HepG2 (cell line): ENCODE measurements around the gene THSD4. TPM values are rescaled to one million over a fixed set of nuclear protein-coding genes. Genes with fewer than 3 reads are reported as not detected.

Experiments used
- FOXA1 ChIP-seq, 2 experiments: fragments of 450-650 bp in 1 of 2; sonication (generic) in 1 of 2; formaldehyde crosslinking in 1 of 2; IDR thresholded peaks; 2 replicates each; pipeline versions ENCODE4 v1.4.0 to v1.6.1; 2016 to 2020; ENCODE audit warnings: missing genetic modification reagents in 1 of 2
- HCFC1 ChIP-seq: fragments of 150-350 bp; IDR thresholded peaks from 2 replicates; pipeline ENCODE4 v1.6.1; 2014; ENCODE audit warnings: low read depth, low read length
- KLF6 ChIP-seq: IDR thresholded peaks from 2 replicates; pipeline ENCODE4 v1.8.0; 2016; ENCODE audit warnings: missing biosample characterization, missing genetic modification reagents
- SOX13 ChIP-seq, 3 experiments: fragments of 450-650 bp in 1 of 3; sonication (generic) in 1 of 3; formaldehyde crosslinking in 1 of 3; IDR thresholded peaks in 2 of 3; conservative IDR thresholded peaks in 1 of 3; 2 replicates each; pipeline versions ENCODE4 v1.5.0 to v1.6.1; 2016 to 2020; ENCODE audit warnings: antibody characterized with exemption in 1 of 3, mild to moderate bottlenecking in 1 of 3, missing compliant biosample characterization in 1 of 3, missing genetic modification reagents in 1 of 3, moderate library complexity in 1 of 3
- SOX6 ChIP-seq, 2 experiments: fragments of 450-650 bp in 1 of 2; sonication (generic) in 1 of 2; formaldehyde crosslinking in 1 of 2; IDR thresholded peaks; 2 replicates each; pipeline versions ENCODE4 v1.4.0 to v1.6.1; 2017 to 2020; ENCODE audit warnings: antibody characterized with exemption in 1 of 2, mild to moderate bottlenecking in 1 of 2, missing genetic modification reagents in 1 of 2
- SRF ChIP-seq: IDR thresholded peaks from 2 replicates; pipeline ENCODE4 v1.6.1; 2011; ENCODE audit warnings: mild to moderate bottlenecking, low read depth, low read length, moderate library complexity
- STAG1 ChIP-seq: sonication (generic); formaldehyde crosslinking; IDR thresholded peaks from 2 replicates; pipeline ENCODE4 v1.4.0; 2020; ENCODE audit warnings: missing genetic modification reagents
- TEAD3 ChIP-seq: optimal IDR thresholded peaks from 2 replicates; pipeline ENCODE3; 2016; ENCODE audit warnings: borderline replicate concordance
- ZNF644 ChIP-seq: IDR thresholded peaks from 2 replicates; pipeline ENCODE4 v1.6.1; 2016; ENCODE audit warnings: low read depth
- ZNF709 ChIP-seq: sonication (generic); formaldehyde crosslinking; IDR thresholded peaks from 2 replicates; pipeline ENCODE4 v1.5.0; 2020; ENCODE audit warnings: mild to moderate bottlenecking, missing genetic modification reagents
- ZNF841 ChIP-seq: sonication (generic); formaldehyde crosslinking; IDR thresholded peaks from 2 replicates; pipeline ENCODE4 v1.8.1; 2023; ENCODE audit warnings: missing genetic modification reagents, borderline replicate concordance
- polyA plus RNA-seq, 8 experiments: library from polyadenylated mRNA; depleted of rRNA in 3 of 8; stranded (reverse) in 7 of 8; unstranded in 1 of 8; fragments of >200 nt; fragmentation: Illumina TruSeq in 4 of 8; extraction: Trizol in 4 of 8; gene quantifications; 2 replicates each; pipeline versions ENCODE4 v1.2.1 to v1.2.3, GENCODE V29; 2011 to 2016; ENCODE audit warnings: low read depth in 4 of 8, missing spikeins in 1 of 8, mixed read lengths in 1 of 8; ENCODE audit not compliant: insufficient read depth in 1 of 8
- total RNA-seq, 5 experiments: library from RNA; depleted of rRNA; stranded (reverse); fragments of >200 nt; fragmentation: Illumina TruSeq; extraction: Trizol; gene quantifications; 2 replicates each; pipeline ENCODE4 v1.2.3, GENCODE V29; 2016; ENCODE audit warnings: low read depth in 1 of 5
- TF ChIP-seq, protein P1 (sequence below): sonication (generic); formaldehyde crosslinking; IDR thresholded peaks from 2 replicates; pipeline ENCODE4 v1.4.0; 2020; ENCODE audit warnings: missing genetic modification reagents
- TF ChIP-seq, protein P2 (sequence below): sonication (generic); formaldehyde crosslinking; conservative IDR thresholded peaks from 2 replicates; pipeline ENCODE4 v1.4.0; 2020; ENCODE audit warnings: mild to moderate bottlenecking, missing genetic modification reagents, moderate library complexity
- TF ChIP-seq, protein P3 (sequence below): sonication (generic); formaldehyde crosslinking; IDR thresholded peaks from 2 replicates; pipeline ENCODE4 v1.8.0; 2022; ENCODE audit warnings: missing genetic modification reagents, low read depth, mild to moderate bottlenecking, borderline replicate concordance
- TF ChIP-seq, protein P4 (sequence below): sonication (generic); formaldehyde crosslinking; IDR thresholded peaks from 2 replicates; pipeline ENCODE4 v1.9.0; 2022; ENCODE audit warnings: low read depth, missing genetic modification reagents

Gene THSD4
- total and polyA plus RNA-seq, 2 of the 13 experiments (the other 11 are each of a cell fraction or from before 2014, with no cell fraction given) = 0.07 to 0.21 TPM

DNA sequence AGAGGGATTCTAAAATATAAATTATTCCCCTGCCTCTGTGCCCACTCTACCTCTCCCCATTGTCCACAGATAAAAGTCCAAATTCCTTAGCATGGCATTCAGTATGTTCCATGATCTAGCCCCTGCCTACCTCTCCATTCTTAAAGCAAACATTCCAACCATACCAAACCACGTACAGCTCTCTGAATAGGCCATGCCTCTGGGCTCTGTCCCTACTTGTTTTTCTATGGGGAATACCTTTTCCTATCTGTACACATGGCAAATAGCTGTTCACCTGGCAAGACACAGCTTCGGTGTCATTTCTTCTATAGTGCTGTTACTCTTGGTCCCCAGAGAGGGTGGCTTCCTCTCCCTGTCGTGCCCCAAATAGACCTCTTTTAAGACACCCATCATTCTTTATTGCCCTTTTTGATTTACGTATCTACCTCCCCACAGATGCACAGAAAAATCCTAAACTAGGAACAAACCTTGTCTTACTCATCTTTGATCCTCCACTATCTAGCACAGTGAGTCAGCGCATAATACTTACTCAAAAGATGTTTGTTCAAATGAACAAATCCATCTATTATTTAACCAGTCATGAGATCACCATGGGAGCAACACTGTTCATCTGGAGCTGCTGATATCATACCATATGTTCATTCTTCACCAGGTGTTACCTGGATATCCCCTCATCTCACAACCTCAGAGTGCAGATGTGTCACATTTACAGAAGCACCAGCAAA, 329.8 kb downstream of the THSD4 start (continued):
- TF ChIP-seq, protein P1, sequence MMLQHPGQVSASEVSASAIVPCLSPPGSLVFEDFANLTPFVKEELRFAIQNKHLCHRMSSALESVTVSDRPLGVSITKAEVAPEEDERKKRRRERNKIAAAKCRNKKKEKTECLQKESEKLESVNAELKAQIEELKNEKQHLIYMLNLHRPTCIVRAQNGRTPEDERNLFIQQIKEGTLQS = no peak
- TF ChIP-seq FOXA1 (IDR thresholded peaks at IDR 0.05) = no peak
- TF ChIP-seq FOXA1 (CRISPR knock-in tag; IDR thresholded peaks at IDR 0.05) = peak; percentile 15; the same call in 1 of the 2 replicates
- TF ChIP-seq STAG1 (CRISPR knock-in tag) = no peak
- no peak for TF ChIP-seq KLF6 (CRISPR knock-in tag)
- no peak for TF ChIP-seq SRF
- TF ChIP-seq, protein P2, sequence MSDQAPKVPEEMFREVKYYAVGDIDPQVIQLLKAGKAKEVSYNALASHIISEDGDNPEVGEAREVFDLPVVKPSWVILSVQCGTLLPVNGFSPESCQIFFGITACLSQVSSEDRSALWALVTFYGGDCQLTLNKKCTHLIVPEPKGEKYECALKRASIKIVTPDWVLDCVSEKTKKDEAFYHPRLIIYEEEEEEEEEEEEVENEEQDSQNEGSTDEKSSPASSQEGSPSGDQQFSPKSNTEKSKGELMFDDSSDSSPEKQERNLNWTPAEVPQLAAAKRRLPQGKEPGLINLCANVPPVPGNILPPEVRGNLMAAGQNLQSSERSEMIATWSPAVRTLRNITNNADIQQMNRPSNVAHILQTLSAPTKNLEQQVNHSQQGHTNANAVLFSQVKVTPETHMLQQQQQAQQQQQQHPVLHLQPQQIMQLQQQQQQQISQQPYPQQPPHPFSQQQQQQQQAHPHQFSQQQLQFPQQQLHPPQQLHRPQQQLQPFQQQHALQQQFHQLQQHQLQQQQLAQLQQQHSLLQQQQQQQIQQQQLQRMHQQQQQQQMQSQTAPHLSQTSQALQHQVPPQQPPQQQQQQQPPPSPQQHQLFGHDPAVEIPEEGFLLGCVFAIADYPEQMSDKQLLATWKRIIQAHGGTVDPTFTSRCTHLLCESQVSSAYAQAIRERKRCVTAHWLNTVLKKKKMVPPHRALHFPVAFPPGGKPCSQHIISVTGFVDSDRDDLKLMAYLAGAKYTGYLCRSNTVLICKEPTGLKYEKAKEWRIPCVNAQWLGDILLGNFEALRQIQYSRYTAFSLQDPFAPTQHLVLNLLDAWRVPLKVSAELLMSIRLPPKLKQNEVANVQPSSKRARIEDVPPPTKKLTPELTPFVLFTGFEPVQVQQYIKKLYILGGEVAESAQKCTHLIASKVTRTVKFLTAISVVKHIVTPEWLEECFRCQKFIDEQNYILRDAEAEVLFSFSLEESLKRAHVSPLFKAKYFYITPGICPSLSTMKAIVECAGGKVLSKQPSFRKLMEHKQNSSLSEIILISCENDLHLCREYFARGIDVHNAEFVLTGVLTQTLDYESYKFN = 0 out of 2 replicates have a peak, but pooled peaks have one; percentile 18
- TF ChIP-seq ZNF709 (CRISPR knock-in tag) = no peak
- TF ChIP-seq, protein P3, sequence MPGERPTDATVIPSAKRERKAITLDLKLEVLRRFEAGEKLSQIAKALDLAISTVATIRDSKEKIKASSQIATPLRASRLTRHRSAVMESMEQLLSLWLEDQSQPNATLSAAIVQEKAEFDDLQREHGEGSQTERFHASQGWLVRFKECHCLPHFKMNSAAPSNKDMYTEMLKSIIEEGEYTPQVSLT (CRISPR knock-in tag) = no peak
- TF ChIP-seq, protein P4, sequence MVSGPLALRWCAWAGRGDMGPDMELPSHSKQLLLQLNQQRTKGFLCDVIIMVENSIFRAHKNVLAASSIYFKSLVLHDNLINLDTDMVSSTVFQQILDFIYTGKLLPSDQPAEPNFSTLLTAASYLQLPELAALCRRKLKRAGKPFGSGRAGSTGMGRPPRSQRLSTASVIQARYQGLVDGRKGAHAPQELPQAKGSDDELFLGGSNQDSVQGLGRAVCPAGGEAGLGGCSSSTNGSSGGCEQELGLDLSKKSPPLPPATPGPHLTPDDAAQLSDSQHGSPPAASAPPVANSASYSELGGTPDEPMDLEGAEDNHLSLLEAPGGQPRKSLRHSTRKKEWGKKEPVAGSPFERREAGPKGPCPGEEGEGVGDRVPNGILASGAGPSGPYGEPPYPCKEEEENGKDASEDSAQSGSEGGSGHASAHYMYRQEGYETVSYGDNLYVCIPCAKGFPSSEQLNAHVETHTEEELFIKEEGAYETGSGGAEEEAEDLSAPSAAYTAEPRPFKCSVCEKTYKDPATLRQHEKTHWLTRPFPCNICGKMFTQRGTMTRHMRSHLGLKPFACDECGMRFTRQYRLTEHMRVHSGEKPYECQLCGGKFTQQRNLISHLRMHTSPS (CRISPR knock-in tag) = peak; percentile 81; the same call in 1 of the 2 replicates
- no peak for TF ChIP-seq SOX6 (IDR thresholded peaks at IDR 0.05)
- TF ChIP-seq SOX6 (CRISPR knock-in tag; IDR thresholded peaks at IDR 0.05) = 0 out of 2 replicates have a peak, but pooled peaks have one; percentile 13
- TF ChIP-seq SOX13 (IDR thresholded peaks at IDR 0.05) = no peak
- peak in 1 of 2 experiments; percentile 38; a peak in 1 of 4 replicates for TF ChIP-seq SOX13 (CRISPR knock-in tag; conservative IDR thresholded peaks at IDR 0.05 in 1 of 2, IDR thresholded peaks at IDR 0.05 in 1 of 2)
- TF ChIP-seq HCFC1 = no peak
- TF ChIP-seq ZNF841 = no peak
- 0 out of 2 replicates have a peak, but pooled peaks have one; percentile 20 for TF ChIP-seq ZNF644 (CRISPR knock-in tag)
- TF ChIP-seq TEAD3 (CRISPR knock-in tag) = peak; percentile 95
- TF ChIP-seq, all 625 proteins: peak for 8
